ENCODE measurements around the gene CDK11B.
"Not testable (repeated sequence)": the region's sequence is repeated elsewhere in the genome, so short reads cannot be mapped to it uniquely, and the experiment has no call there.

CDK11B gene

DNA sequence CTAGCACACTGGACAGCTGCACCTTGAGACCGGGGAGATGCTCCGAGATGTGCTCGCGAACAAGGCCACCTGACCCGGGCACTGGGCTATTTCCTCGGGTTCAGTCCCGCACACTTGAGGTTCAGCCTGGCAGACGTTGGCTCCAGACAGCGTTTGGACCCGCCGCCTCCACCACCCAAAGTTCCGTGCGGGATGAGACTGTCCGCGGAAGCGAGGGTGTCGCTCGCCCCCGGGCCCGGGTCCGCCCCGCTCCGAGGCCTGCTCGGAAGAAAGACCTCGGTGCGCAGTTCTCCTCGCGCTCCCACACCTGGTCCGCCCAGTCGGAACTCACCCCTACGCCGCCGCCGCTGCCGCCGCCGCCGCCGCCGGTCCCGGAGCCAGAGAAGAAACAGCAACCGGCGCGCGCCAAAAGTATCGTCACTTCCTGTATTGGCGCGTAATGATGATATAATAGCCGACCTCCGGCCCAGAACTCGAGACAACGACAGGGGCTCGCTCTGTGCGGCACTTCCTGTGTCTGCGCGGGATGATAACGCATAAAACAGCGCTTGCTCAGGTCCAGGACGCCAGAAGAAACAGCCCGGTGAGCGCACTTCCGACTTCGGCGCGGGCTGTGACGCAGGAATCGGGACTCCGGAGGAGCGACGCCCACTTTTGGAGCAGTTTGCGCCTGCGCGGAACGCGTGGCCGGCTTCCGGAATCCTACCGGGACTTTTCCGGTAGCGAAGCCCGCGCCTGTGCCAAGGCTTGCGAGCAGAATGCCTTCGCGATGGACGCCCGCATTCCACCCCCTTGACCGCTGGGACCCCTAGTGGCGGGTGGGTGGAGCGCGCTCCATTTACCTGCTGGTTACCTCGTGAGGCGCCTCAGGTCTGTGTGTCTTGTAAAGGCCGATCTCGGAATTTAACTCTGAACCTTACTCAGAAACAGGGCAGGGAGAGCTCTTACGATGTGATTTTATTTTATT lies at the start of gene CDK11B:
CDK11B (minus strand) TSS at position 422 of the 967 bp plus-strand sequence. CDS start 1,519 bp downstream, outside the sequence.
- H3K4me1 ChIP-seq (ENCODE audit: control insufficient read depth, low read depth, low read length); H3K27ac ChIP-seq (ENCODE audit: low read length); H3K27me3 ChIP-seq (ENCODE audit: control insufficient read depth, insufficient read depth, low read length); H3K9me3 ChIP-seq (ENCODE audit: control insufficient read depth, low read depth, low read length): not testable (repeated sequence)
- peak within 1 kb of the TSS; percentile 39 for H3K9ac ChIP-seq (ENCODE audit: low read length)
- peak within 1 kb of the TSS; percentile 59 for H3K4me3 ChIP-seq (ENCODE audit: low read length)
- peaks cover 22% of the 10 kb centered on the region for H3K36me3 ChIP-seq (ENCODE audit: control insufficient read depth, low read depth, low read length)

DNA sequence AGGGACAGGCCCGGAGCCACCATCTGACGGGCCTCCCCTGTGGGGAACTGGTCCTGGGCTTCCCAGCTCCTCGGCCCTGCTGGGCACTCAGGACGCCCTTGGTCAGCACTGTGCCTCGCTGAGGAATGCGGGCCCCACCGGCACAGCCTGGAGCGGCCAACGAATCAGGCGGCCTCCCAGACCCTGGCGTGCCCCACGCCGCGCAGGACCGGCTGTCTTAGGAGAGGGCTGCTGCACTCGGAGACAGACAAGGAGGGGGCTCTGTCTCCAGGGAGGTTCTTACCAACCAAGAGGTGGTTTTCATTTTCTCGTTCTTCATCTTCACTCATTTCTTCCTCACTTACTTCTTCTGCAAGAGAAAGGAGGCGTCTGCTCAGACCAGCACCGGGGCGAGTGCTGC lies 49.1 kb upstream of the CDK11B start:
- not testable (repeated sequence) for H3K36me3 ChIP-seq (ENCODE audit: control insufficient read depth, low read depth, low read length); H3K27me3 ChIP-seq (ENCODE audit: control insufficient read depth, insufficient read depth, low read length); H3K27ac ChIP-seq (ENCODE audit: low read length); H3K4me1 ChIP-seq (ENCODE audit: control insufficient read depth, low read depth, low read length); H3K4me3 ChIP-seq (ENCODE audit: low read length); H3K9ac ChIP-seq (ENCODE audit: low read length); H3K9me3 ChIP-seq (ENCODE audit: control insufficient read depth, low read depth, low read length)

DNA sequence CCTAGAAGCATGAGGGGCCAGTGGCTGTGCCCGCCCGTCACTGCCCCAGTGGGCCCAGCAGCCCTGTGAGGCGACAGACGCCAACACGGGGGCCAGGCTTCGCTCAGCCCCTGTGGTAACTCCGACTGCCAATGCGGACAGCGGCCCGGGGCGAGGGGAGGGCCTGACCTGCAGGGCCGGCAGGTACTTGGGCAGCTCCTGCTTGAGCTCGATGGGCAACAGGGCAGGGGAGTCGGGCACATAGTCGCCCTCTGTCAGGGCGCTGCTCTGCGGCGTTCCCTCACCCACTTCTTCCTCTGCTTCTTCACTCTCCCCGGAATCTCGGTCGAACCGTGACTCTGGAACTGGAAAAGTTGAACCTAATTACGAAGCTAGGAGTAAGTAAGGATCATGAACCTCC lies 48.4 kb upstream of the CDK11B start:
- not testable (repeated sequence) for H3K27ac ChIP-seq (ENCODE audit: low read length); H3K9ac ChIP-seq (ENCODE audit: low read length); H3K4me3 ChIP-seq (ENCODE audit: low read length); H3K27me3 ChIP-seq (ENCODE audit: control insufficient read depth, insufficient read depth, low read length); H3K36me3 ChIP-seq (ENCODE audit: control insufficient read depth, low read depth, low read length); H3K4me1 ChIP-seq (ENCODE audit: control insufficient read depth, low read depth, low read length); H3K9me3 ChIP-seq (ENCODE audit: control insufficient read depth, low read depth, low read length)

DNA sequence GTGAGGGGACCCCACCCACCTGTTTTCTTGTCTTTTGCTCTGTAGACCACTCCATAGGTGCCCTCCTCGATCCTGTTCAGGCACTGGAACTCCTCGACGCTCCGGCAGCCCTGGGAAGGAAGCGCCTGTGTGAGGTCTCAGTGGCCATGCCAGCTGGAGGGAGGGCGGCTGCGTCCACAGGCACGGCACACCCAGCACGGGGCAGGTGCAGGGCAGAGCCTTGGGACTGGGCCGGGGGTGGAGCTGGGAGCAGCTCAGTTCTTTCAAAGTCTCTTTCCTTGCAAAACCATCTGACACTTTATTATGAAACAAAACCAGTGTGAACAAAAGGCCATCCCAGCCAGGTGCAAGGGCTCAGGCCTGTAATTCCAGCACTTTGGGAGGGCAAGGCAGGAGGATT lies 46.8 kb upstream of the CDK11B start:
- H3K27ac ChIP-seq (ENCODE audit: low read length); H3K4me3 ChIP-seq (ENCODE audit: low read length); H3K27me3 ChIP-seq (ENCODE audit: control insufficient read depth, insufficient read depth, low read length); H3K36me3 ChIP-seq (ENCODE audit: control insufficient read depth, low read depth, low read length); H3K9me3 ChIP-seq (ENCODE audit: control insufficient read depth, low read depth, low read length); H3K4me1 ChIP-seq (ENCODE audit: control insufficient read depth, low read depth, low read length); H3K9ac ChIP-seq (ENCODE audit: low read length): not testable (repeated sequence)

DNA sequence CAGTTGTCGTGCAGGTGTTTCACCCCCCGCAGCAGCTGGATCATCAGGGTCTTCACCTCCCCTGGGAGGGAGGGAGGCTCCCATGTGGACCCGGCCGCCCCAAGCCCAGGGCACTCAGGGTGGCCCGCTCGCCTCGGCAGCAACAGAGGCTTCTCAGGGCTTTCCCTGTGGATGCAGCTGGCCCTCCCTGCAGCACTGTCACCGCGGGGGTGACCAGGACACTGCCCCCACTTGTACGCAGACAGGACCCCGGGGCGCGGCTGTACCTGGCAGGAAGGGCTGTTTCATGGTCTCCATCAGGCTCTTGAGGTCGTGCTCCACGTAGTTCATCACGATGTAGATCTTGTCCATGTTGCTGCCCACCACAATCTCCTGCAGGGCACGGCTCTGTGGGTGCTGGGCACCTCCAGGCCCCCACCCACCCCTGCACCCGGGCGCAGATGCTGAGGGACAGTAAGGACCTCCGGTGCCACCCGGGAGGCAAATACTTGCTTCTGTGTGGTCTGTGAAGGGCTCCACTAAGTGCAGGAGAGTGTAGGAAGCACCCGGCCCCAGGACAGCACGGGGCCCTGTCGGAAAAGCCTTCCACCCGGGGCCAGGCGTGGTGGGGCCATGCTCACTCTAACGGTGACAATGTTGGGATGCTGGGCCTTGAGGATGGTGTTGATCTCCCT lies 45.6 kb upstream of the CDK11B start:
- not testable (repeated sequence) for H3K27me3 ChIP-seq (ENCODE audit: control insufficient read depth, insufficient read depth, low read length); H3K9ac ChIP-seq (ENCODE audit: low read length); H3K27ac ChIP-seq (ENCODE audit: low read length); H3K9me3 ChIP-seq (ENCODE audit: control insufficient read depth, low read depth, low read length); H3K36me3 ChIP-seq (ENCODE audit: control insufficient read depth, low read depth, low read length); H3K4me3 ChIP-seq (ENCODE audit: low read length); H3K4me1 ChIP-seq (ENCODE audit: control insufficient read depth, low read depth, low read length)

DNA sequence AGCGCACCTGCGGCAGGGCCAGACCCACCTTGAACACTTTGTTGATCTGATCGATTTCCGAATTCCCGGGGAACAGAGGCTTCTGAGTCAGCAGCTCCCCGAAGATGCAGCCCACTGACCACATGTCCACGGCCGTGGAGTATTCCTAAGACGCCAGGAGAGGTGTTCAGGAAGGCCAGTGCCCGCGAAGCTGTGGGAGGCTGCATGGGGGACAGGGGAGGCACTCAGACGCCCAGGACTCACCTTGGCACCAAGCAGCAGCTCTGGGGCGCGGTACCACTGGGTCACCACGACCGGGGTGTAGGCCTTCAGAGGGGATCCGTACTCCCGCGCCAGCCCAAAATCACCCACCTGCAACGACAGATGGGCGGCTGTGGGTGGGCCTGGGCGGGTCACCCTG lies 45.0 kb upstream of the CDK11B start:
- no peaks in the 10 kb centered on the region for H3K4me1 ChIP-seq (ENCODE audit: control insufficient read depth, low read depth, low read length)
- no peak overlapping the region for H3K4me3 ChIP-seq (ENCODE audit: low read length)
- no peaks in the 10 kb centered on the region for H3K36me3 ChIP-seq (ENCODE audit: control insufficient read depth, low read depth, low read length)
- H3K27me3 ChIP-seq (ENCODE audit: control insufficient read depth, insufficient read depth, low read length) = no peaks in the 10 kb centered on the region
- H3K27ac ChIP-seq (ENCODE audit: low read length) = no peak overlapping the region
- no peak overlapping the region for H3K9ac ChIP-seq (ENCODE audit: low read length)
- no peaks in the 10 kb centered on the region for H3K9me3 ChIP-seq (ENCODE audit: control insufficient read depth, low read depth, low read length)

DNA sequence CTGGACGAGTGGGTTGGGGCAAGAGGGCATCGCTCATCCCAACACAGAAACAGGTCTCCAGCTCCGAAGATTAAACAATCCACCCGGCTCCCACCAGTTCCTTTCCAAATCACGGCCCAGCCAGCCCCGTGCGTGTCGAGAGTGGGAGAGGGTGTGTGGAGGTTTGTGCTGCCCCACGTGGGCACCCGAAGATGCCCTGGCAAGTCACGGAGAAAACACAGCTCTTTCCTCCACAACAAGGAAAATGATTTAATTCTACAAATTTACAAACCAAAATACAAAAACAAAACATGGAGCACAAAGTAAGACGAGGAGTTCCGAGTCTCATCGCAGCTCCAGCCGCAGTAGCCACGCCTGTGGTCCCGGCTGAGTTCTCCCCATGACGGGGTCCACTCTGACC lies 43.7 kb upstream of the CDK11B start:
- H3K9me3 ChIP-seq (ENCODE audit: control insufficient read depth, low read depth, low read length); H3K27ac ChIP-seq (ENCODE audit: low read length); H3K4me1 ChIP-seq (ENCODE audit: control insufficient read depth, low read depth, low read length); H3K27me3 ChIP-seq (ENCODE audit: control insufficient read depth, insufficient read depth, low read length); H3K36me3 ChIP-seq (ENCODE audit: control insufficient read depth, low read depth, low read length); H3K4me3 ChIP-seq (ENCODE audit: low read length); H3K9ac ChIP-seq (ENCODE audit: low read length): not testable (repeated sequence)

DNA sequence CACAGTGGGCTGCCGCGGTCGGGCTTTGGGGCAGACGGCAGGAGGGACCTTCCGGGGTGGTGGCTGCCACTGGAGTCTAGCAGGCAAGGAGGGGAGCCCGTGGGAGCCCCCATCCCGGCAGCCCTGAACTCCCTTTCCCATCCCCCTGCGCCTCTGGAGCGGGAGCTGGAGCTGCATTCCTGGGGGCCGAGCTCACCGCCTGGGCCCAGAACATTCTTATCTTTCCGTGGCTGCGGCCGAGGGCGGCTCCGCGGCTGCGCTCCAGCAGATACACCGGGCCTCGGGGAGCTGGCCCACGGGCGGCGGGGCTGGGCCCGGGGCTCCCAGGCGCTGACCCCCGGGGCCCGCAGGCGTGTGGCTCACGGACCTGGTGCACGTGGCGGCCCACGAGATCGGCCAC lies 41.8 kb upstream of the CDK11B start:
- not testable (repeated sequence) for H3K9me3 ChIP-seq (ENCODE audit: control insufficient read depth, low read depth, low read length); H3K4me1 ChIP-seq (ENCODE audit: control insufficient read depth, low read depth, low read length); H3K36me3 ChIP-seq (ENCODE audit: control insufficient read depth, low read depth, low read length); H3K4me3 ChIP-seq (ENCODE audit: low read length); H3K9ac ChIP-seq (ENCODE audit: low read length); H3K27me3 ChIP-seq (ENCODE audit: control insufficient read depth, insufficient read depth, low read length); H3K27ac ChIP-seq (ENCODE audit: low read length)

DNA sequence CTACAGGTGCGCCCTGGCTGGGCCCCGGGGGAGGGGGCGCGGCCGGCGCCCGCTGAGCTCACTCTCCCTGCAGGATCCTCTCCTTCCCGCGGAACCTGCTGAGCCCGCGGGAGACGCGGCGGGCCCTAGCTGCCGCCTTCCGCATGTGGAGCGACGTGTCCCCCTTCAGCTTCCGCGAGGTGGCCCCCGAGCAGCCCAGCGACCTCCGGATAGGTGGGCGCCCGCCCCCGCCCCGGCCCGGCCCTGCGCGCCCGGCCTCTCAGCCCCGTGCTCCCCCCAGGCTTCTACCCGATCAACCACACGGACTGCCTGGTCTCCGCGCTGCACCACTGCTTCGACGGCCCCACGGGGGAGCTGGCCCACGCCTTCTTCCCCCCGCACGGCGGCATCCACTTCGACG lies 41.3 kb upstream of the CDK11B start:
- H3K4me3 ChIP-seq (ENCODE audit: low read length); H3K27ac ChIP-seq (ENCODE audit: low read length); H3K9ac ChIP-seq (ENCODE audit: low read length); H3K27me3 ChIP-seq (ENCODE audit: control insufficient read depth, insufficient read depth, low read length); H3K4me1 ChIP-seq (ENCODE audit: control insufficient read depth, low read depth, low read length); H3K36me3 ChIP-seq (ENCODE audit: control insufficient read depth, low read depth, low read length); H3K9me3 ChIP-seq (ENCODE audit: control insufficient read depth, low read depth, low read length): not testable (repeated sequence)

DNA sequence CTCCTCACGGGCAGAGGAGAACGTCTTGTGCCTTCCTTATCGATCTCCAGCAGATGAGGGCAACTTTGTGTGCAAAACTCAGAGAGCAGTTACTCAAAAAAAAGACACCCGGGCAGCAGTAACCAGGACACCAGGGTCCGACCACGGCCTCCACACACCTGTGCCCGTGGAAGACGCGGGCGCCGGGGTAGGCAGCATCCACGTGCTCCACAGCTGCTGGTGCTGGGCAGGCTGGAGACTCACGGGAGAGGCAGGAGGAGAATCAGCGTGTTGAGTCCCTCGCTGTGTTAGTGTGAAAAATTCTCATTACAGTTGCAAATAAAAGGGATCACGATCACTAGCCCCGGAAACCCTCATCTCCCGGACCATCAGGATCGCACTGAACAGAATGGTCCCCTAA lies 40.3 kb upstream of the CDK11B start:
- H3K4me1 ChIP-seq (ENCODE audit: control insufficient read depth, low read depth, low read length); H3K9me3 ChIP-seq (ENCODE audit: control insufficient read depth, low read depth, low read length); H3K27me3 ChIP-seq (ENCODE audit: control insufficient read depth, insufficient read depth, low read length); H3K9ac ChIP-seq (ENCODE audit: low read length); H3K36me3 ChIP-seq (ENCODE audit: control insufficient read depth, low read depth, low read length); H3K4me3 ChIP-seq (ENCODE audit: low read length); H3K27ac ChIP-seq (ENCODE audit: low read length): not testable (repeated sequence)

DNA sequence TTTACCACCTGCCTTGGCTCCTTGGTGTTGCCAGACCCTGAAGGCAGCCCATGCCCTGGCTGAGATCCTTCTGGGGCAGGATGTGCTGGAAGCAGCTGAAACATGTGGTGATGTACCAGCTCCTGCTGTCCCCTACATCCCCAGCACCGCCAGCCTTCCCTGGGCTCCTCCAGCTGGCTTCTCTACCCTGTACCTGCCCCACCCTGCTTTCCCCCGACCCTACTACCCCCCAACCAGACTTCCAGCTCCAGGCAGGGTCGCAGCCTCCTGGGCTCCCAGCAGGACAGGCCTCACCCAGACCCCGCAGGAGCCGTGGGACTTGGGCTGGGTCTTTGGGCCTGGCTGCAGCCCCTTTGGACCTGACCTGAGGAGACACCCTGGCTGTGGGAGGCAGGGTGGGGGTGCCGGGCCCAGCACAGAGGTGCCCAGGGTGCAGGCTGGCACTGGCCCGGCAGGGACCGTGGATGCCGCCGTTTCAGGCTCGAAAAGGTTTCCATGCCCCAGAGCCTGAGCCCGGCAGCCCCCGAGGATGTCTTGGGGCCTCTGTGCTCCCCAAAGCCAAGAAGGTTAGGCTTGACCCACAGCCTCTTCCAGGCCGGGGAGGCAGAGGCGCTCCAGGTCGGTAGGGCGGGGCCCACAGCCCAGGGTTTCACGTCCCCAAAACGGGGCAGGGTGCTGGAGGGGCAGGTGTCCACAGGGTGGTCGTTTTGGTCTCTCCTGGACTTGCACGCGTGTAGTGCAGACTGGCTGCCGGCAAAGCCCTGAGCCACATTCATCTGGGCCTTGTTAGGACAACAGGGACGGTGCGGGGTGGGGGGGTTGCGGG lies 38.8 kb upstream of the CDK11B start:
- H3K9ac ChIP-seq (ENCODE audit: low read length); H3K4me3 ChIP-seq (ENCODE audit: low read length); H3K9me3 ChIP-seq (ENCODE audit: control insufficient read depth, low read depth, low read length); H3K4me1 ChIP-seq (ENCODE audit: control insufficient read depth, low read depth, low read length); H3K27me3 ChIP-seq (ENCODE audit: control insufficient read depth, insufficient read depth, low read length); H3K27ac ChIP-seq (ENCODE audit: low read length); H3K36me3 ChIP-seq (ENCODE audit: control insufficient read depth, low read depth, low read length): not testable (repeated sequence)

Measured in iPS-18a (cell line).